Keratinocyte (primary cell): ENCODE measurements around the gene DSTYK. TPM values are rescaled to one million over a fixed set of nuclear protein-coding genes. Genes with fewer than 3 reads are reported as not detected.

ENCODE experiments used
- DNase-seq: peaks from one replicate; pipeline ENCODE4 v3.0.0-alpha.2; 2011; ENCODE audit warnings: low read depth, missing footprints, low spot score
- FAIRE-seq: peaks from 2 replicates; lab custom pipeline; 2011; peaks lifted over from hg19 to GRCh38; lab: Jason Lieb, UNC
- H2AFZ ChIP-seq: 2 replicates; pipeline ENCODE4 v1.6.0; 2012; ENCODE audit warnings: low read length, control low read depth, inconsistent platforms; ENCODE audit not compliant: control insufficient read depth
- H3K27ac ChIP-seq: 2 replicates; pipeline ENCODE4 v1.5.1; 2011; ENCODE audit warnings: low read length; ENCODE audit not compliant: control insufficient read depth, insufficient read depth
- H3K27me3 ChIP-seq: 3 replicates; pipeline ENCODE4 v1.6.0; 2011; ENCODE audit warnings: low read length; ENCODE audit not compliant: control insufficient read depth, insufficient read depth; ENCODE audit errors: extremely low read depth
- H3K36me3 ChIP-seq, 2 experiments: 2 replicates in 1 of 2; 3 replicates in 1 of 2; pipeline ENCODE4 v1.5.1; 2011; ENCODE audit warnings: low read length in 2 of 2, mild to moderate bottlenecking in 1 of 2; ENCODE audit not compliant: control insufficient read depth in 2 of 2, insufficient read depth in 2 of 2; ENCODE audit errors: extremely low read depth in 1 of 2
- H3K4me1 ChIP-seq: 3 replicates; pipeline ENCODE4 v1.5.1; 2011; ENCODE audit warnings: low read length; ENCODE audit not compliant: control insufficient read depth, insufficient read depth; ENCODE audit errors: extremely low read depth
- H3K4me2 ChIP-seq: 3 replicates; pipeline ENCODE4 v1.6.0; 2011; ENCODE audit warnings: low read depth, low read length; ENCODE audit not compliant: control insufficient read depth, insufficient read depth; ENCODE audit errors: extremely low read depth
- H3K4me3 ChIP-seq, 3 experiments: fragments of 200-600 bp in 1 of 3; sonication (generic) in 1 of 3; 2 replicates in 2 of 3; 3 replicates in 1 of 3; pipeline ENCODE4 v1.5.1; 2011 to 2016; ENCODE audit warnings: low read length in 3 of 3, mild to moderate bottlenecking in 3 of 3, control low read depth in 2 of 3, inconsistent platforms in 1 of 3, low read depth in 1 of 3, mixed read lengths in 1 of 3, mixed run types in 1 of 3, moderate library complexity in 1 of 3; ENCODE audit not compliant: control insufficient read depth in 2 of 3, insufficient read depth in 2 of 3; ENCODE audit errors: extremely low read depth in 1 of 3
- H3K79me2 ChIP-seq: 2 replicates; pipeline ENCODE4 v1.6.0; 2012; ENCODE audit warnings: low read length; ENCODE audit not compliant: control insufficient read depth, insufficient read depth
- H3K9ac ChIP-seq: 3 replicates; pipeline ENCODE4 v1.6.0; 2011; ENCODE audit warnings: low read length; ENCODE audit not compliant: control insufficient read depth, insufficient read depth; ENCODE audit errors: extremely low read depth
- H3K9me1 ChIP-seq: 3 replicates; pipeline ENCODE4 v1.6.0; 2011; ENCODE audit warnings: low read length; ENCODE audit not compliant: control insufficient read depth, insufficient read depth; ENCODE audit errors: extremely low read depth
- H3K9me3 ChIP-seq: 2 replicates; pipeline ENCODE4 v1.5.1; 2012; ENCODE audit warnings: low read depth, low read length; ENCODE audit not compliant: control insufficient read depth
- H4K20me1 ChIP-seq: 3 replicates; pipeline ENCODE4 v1.6.0; 2011; ENCODE audit warnings: low read length; ENCODE audit not compliant: control insufficient read depth, insufficient read depth; ENCODE audit errors: extremely low read depth
- EZH2 ChIP-seq: IDR thresholded peaks from one replicate; pipeline ENCODE4 v1.6.1; 2012; ENCODE audit warnings: inconsistent platforms, mild to moderate bottlenecking, low read length, moderate library complexity
- dilution Hi-C: fragments of 300-500 bp; cut with MboI; formaldehyde crosslinking; loops from one replicate; pipeline ENCODE4 v1.7.0; 2020; ENCODE audit warnings: low sequenced_read_pairs; ENCODE audit not compliant: extremely low pct_ligation_motif_present
- polyA plus RNA-seq, 5 experiments: library from polyadenylated mRNA; depleted of rRNA in 3 of 5; stranded (reverse) in 3 of 5; stranded (forward) in 1 of 5; unstranded in 1 of 5; fragments of >200 nt; gene quantifications; 1 replicate in 1 of 5; 2 replicates in 3 of 5; 3 replicates in 1 of 5; pipeline versions ENCODE4 v1.2.1 to v1.2.3, GENCODE V29; 2011 to 2012; ENCODE audit warnings: missing spikeins in 2 of 5, low read depth in 1 of 5, low replicate concordance in 1 of 5
- TF ChIP-seq, protein P1 (sequence below), 3 experiments: IDR thresholded peaks in 1 of 3; conservative IDR thresholded peaks in 1 of 3; optimal IDR thresholded peaks in 1 of 3; 2 replicates in 2 of 3; 3 replicates in 1 of 3; pipeline versions ENCODE3 to v1.5.1; 2011; ENCODE audit warnings: low read length in 3 of 3, mild to moderate bottlenecking in 3 of 3, moderate library complexity in 2 of 3, control low read depth in 1 of 3, inconsistent platforms in 1 of 3; ENCODE audit not compliant: insufficient read depth in 2 of 3; ENCODE audit errors: extremely low read depth in 1 of 3

The DSTYK gene
- polyA plus RNA-seq, 1 donor (not counting 4 experiments of a cell fraction or from before 2014, with no cell fraction given), result 7.6 TPM

DNA sequence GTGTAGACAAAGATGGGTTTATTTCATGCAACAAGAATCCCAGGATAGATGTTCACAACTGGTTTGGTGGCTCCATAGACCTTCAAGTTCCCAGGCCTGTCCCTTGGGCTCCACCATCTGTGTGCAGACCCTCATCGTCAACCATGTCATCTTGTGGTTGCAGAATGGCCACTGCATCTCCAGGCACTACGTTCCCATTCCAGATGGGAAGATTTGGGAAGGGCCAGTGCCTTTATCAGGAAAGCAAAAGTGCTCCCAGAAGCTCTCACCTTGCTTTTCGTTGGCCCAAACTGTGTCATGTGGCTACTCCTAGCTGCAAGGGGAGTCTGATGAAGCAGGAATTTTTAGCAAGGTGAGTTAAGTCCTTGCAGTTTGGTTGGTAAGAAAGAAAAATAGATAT is 29.1 kb upstream of the DSTYK start:
- TF ChIP-seq EZH2, result no peak
- TF ChIP-seq, protein P1, sequence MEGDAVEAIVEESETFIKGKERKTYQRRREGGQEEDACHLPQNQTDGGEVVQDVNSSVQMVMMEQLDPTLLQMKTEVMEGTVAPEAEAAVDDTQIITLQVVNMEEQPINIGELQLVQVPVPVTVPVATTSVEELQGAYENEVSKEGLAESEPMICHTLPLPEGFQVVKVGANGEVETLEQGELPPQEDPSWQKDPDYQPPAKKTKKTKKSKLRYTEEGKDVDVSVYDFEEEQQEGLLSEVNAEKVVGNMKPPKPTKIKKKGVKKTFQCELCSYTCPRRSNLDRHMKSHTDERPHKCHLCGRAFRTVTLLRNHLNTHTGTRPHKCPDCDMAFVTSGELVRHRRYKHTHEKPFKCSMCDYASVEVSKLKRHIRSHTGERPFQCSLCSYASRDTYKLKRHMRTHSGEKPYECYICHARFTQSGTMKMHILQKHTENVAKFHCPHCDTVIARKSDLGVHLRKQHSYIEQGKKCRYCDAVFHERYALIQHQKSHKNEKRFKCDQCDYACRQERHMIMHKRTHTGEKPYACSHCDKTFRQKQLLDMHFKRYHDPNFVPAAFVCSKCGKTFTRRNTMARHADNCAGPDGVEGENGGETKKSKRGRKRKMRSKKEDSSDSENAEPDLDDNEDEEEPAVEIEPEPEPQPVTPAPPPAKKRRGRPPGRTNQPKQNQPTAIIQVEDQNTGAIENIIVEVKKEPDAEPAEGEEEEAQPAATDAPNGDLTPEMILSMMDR (optimal IDR thresholded peaks at IDR 0.05 in 1 of 3, IDR thresholded peaks at IDR 0.05 in 1 of 3, conservative IDR thresholded peaks at IDR 0.05 in 1 of 3; ENCODE audit: extremely low read depth in 1 of 3, insufficient read depth in 2 of 3, low read length in 3 of 3), result no peak
- no peaks in the 10 kb centered on the region for H3K36me3 ChIP-seq
- no peaks in the 10 kb centered on the region for H3K9me3 ChIP-seq
- FAIRE-seq (no peak), DNase-seq (no peak)
- peaks cover 4% of the 10 kb centered on the region for H3K27me3 ChIP-seq
- H3K9me1 ChIP-seq, result no peaks in the 10 kb centered on the region
- H3K4me3 ChIP-seq, result no peak overlapping the region
- dilution Hi-C loops, result no loop called here
- no peaks in the 10 kb centered on the region for H3K4me1 ChIP-seq
- no peak overlapping the region for H2AFZ ChIP-seq
- H4K20me1 ChIP-seq, result no peaks in the 10 kb centered on the region
- no peak overlapping the region for H3K9ac ChIP-seq
- no peak overlapping the region for H3K27ac ChIP-seq
- no peak overlapping the region for H3K4me2 ChIP-seq
- no peaks in the 10 kb centered on the region for H3K79me2 ChIP-seq

GRCh38 chr1:205240118-205240517 is 28.6 kb upstream of the DSTYK start:
- Histone ChIP-seq H3K9me3 (no peaks in the 10 kb centered on the region), H3K79me2 (no peaks in the 10 kb centered on the region), H3K36me3 (no peaks in the 10 kb centered on the region), H3K4me3 (no peak overlapping the region), H4K20me1 (no peaks in the 10 kb centered on the region), H3K27me3 (peaks cover 4% of the 10 kb centered on the region), H3K9ac (no peak overlapping the region), H3K4me2 (no peak overlapping the region), H3K27ac (no peak overlapping the region), H3K9me1 (no peaks in the 10 kb centered on the region), H2AFZ (no peak overlapping the region), H3K4me1 (no peaks in the 10 kb centered on the region)
- no peak for DNase-seq
- dilution Hi-C loops, result no loop called here
- FAIRE-seq, result no peak
- TF ChIP-seq, protein P1 (optimal IDR thresholded peaks at IDR 0.05 in 1 of 3, IDR thresholded peaks at IDR 0.05 in 1 of 3, conservative IDR thresholded peaks at IDR 0.05 in 1 of 3; ENCODE audit: extremely low read depth in 1 of 3, insufficient read depth in 2 of 3, low read length in 3 of 3), result no peak
- TF ChIP-seq EZH2, result no peak
